ENCODE measurements around the gene CELSR1. TPM values are rescaled to one million over a fixed set of nuclear protein-coding genes. Genes with fewer than 3 reads are reported as not detected.

CELSR1 gene
- total and polyA plus RNA-seq, 2 donors (not counting 1 experiment from before 2014, with no cell fraction given) = 30.2 to 34.8 TPM

DNA sequence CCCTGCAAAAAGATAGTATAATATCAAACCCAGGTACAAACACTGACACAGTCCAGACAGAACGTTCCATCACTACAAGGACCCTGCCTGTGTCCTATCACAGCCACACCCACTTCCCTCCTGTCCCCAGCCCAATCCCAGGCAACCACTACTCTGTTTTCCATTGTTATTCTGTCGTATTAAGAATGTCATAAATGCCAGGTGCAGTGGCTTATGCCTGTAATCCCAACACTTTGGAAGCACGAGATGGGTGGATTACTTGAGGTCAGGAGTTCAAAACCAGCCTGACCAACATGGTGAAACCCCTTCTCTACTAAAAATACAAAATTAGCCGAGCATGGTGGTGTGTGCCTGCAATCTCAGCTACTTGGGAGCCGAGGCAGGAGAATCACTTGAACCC is 112.9 kb downstream of the CELSR1 start:
- Mint-ChIP-seq H3K27ac (peak overlapping the region; percentile 81), H3K27me3 (no peaks in the 10 kb centered on the region), H3K9me3 (ENCODE audit: insufficient read depth) (peaks cover 3% of the 10 kb centered on the region), H3K4me1 (peaks cover 32% of the 10 kb centered on the region), H3K4me3 (no peak overlapping the region)
- Histone ChIP-seq H3K9ac (ENCODE audit: low read length) (no peak overlapping the region), H3K79me2 (ENCODE audit: control insufficient read depth, insufficient read depth, low read length) (peaks cover 35% of the 10 kb centered on the region), H3K4me1 (ENCODE audit: control insufficient read depth in 2 of 2, insufficient read depth in 2 of 2, low read length in 2 of 2) (peaks cover 6 to 34% of the 10 kb centered on the region in 2 donors), H2AFZ (ENCODE audit: insufficient read depth, low read depth, low read length, poor library complexity, severe bottlenecking) (no peak overlapping the region), H3K4me2 (replicated peaks; ENCODE audit: low read depth, low read length, poor library complexity, severe bottlenecking) (no peak overlapping the region), H3K27me3 (replicated peaks in 1 of 4; ENCODE audit: control extremely low read depth in 1 of 4, control insufficient read depth in 3 of 4, insufficient read depth in 4 of 4, low read length in 3 of 4) (no peaks in the 10 kb centered on the region), H3K27ac (ENCODE audit: low read length in 2 of 2) (no peak overlapping the region), H4K20me1 (ENCODE audit: control insufficient read depth, insufficient read depth, low read length, poor library complexity, severe bottlenecking) (peaks cover 7% of the 10 kb centered on the region), H3K9me3 (ENCODE audit: control extremely low read depth in 1 of 3, control insufficient read depth in 2 of 3, insufficient read depth in 1 of 3, low read length in 2 of 3) (peaks cover 0 to 24% (median 6%) of the 10 kb centered on the region in 3 donors), H3K4me3 (ENCODE audit: control extremely low read depth in 1 of 5, extremely low read depth in 1 of 5, insufficient read depth in 1 of 5, low read depth in 2 of 5, low read length in 4 of 5) (no peak overlapping the region), H3K36me3 (replicated peaks in 1 of 2; ENCODE audit: control extremely low read depth in 1 of 2, control insufficient read depth in 1 of 2, extremely low read depth in 1 of 2, insufficient read depth in 2 of 2, low read length in 1 of 2) (peaks cover 0 to 11% of the 10 kb centered on the region in 2 experiments)
- ATAC-seq (ENCODE audit: low read depth) (no peak), DNase-seq (no peak)
- TF ChIP-seq, protein P1, sequence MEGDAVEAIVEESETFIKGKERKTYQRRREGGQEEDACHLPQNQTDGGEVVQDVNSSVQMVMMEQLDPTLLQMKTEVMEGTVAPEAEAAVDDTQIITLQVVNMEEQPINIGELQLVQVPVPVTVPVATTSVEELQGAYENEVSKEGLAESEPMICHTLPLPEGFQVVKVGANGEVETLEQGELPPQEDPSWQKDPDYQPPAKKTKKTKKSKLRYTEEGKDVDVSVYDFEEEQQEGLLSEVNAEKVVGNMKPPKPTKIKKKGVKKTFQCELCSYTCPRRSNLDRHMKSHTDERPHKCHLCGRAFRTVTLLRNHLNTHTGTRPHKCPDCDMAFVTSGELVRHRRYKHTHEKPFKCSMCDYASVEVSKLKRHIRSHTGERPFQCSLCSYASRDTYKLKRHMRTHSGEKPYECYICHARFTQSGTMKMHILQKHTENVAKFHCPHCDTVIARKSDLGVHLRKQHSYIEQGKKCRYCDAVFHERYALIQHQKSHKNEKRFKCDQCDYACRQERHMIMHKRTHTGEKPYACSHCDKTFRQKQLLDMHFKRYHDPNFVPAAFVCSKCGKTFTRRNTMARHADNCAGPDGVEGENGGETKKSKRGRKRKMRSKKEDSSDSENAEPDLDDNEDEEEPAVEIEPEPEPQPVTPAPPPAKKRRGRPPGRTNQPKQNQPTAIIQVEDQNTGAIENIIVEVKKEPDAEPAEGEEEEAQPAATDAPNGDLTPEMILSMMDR (IDR thresholded peaks at IDR 0.05) = no peak
- no peak for TF ChIP-seq EZH2 (IDR thresholded peaks at IDR 0.05; ENCODE audit: borderline replicate concordance, insufficient read depth, low read depth, low read length, poor library complexity, severe bottlenecking)
- ChIA-PET CTCF (no interaction called here), POLR2A (no interaction called here)
- intact Hi-C loops (cut with micrococcal nuclease) = no loop called here
- 94% methylated on average over 2 of the region's 5 CpGs for WGBS (ENCODE audit: insufficient coverage)

DNA sequence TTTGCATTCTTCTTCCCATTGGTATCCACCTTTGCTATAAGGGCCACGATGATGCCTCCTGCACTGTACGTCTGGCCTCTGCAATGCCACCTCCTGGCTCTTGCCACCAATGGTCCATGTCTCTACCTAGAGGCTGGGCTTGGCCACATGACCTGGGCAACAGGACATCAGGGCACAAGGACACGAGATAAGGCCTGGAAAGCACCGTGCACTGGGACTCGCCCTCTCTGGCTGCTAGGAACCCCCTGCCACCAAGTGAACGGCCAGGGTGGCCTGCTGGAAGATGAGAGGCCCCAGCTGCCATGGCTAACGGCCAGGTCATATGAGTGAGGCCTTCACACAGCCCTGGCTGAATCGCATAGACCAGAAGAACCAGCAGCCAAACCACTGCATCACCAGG is 114.5 kb downstream of the CELSR1 start:
- WGBS (ENCODE audit: insufficient coverage) = 96% methylated on average over 7 of the region's 8 CpGs
- Mint-ChIP-seq H3K27ac (peak overlapping the region; percentile 59), H3K4me1 (peaks cover 32% of the 10 kb centered on the region), H3K9me3 (ENCODE audit: insufficient read depth) (peaks cover 3% of the 10 kb centered on the region), H3K27me3 (no peaks in the 10 kb centered on the region), H3K4me3 (no peak overlapping the region)
- Histone ChIP-seq H3K4me3 (ENCODE audit: control extremely low read depth in 1 of 5, extremely low read depth in 1 of 5, insufficient read depth in 1 of 5, low read depth in 2 of 5, low read length in 4 of 5) (no peak overlapping the region), H3K27me3 (replicated peaks in 1 of 4; ENCODE audit: control extremely low read depth in 1 of 4, control insufficient read depth in 3 of 4, insufficient read depth in 4 of 4, low read length in 3 of 4) (no peaks in the 10 kb centered on the region), H3K79me2 (ENCODE audit: control insufficient read depth, insufficient read depth, low read length) (peaks cover 28% of the 10 kb centered on the region), H3K9me3 (ENCODE audit: control extremely low read depth in 1 of 3, control insufficient read depth in 2 of 3, insufficient read depth in 1 of 3, low read length in 2 of 3) (peaks cover 0 to 26% (median 6%) of the 10 kb centered on the region in 3 donors), H4K20me1 (ENCODE audit: control insufficient read depth, insufficient read depth, low read length, poor library complexity, severe bottlenecking) (peaks cover 7% of the 10 kb centered on the region), H3K9ac (ENCODE audit: low read length) (no peak overlapping the region), H3K4me2 (replicated peaks; ENCODE audit: low read depth, low read length, poor library complexity, severe bottlenecking) (no peak overlapping the region), H2AFZ (ENCODE audit: insufficient read depth, low read depth, low read length, poor library complexity, severe bottlenecking) (no peak overlapping the region), H3K27ac (ENCODE audit: low read length in 2 of 2) (peak overlapping the region in 1 of 2 donors; percentile 36), H3K4me1 (ENCODE audit: control insufficient read depth in 2 of 2, insufficient read depth in 2 of 2, low read length in 2 of 2) (peaks cover 6 to 34% of the 10 kb centered on the region in 2 donors), H3K36me3 (replicated peaks in 1 of 2; ENCODE audit: control extremely low read depth in 1 of 2, control insufficient read depth in 1 of 2, extremely low read depth in 1 of 2, insufficient read depth in 2 of 2, low read length in 1 of 2) (peaks cover 0 to 6% of the 10 kb centered on the region in 2 experiments)
- ATAC-seq (ENCODE audit: low read depth) (no peak), DNase-seq (no peak)
- TF ChIP-seq EZH2 (IDR thresholded peaks at IDR 0.05; ENCODE audit: borderline replicate concordance, insufficient read depth, low read depth, low read length, poor library complexity, severe bottlenecking) = no peak
- TF ChIP-seq, protein P1 (IDR thresholded peaks at IDR 0.05) = no peak
- intact Hi-C loops (cut with micrococcal nuclease) = no loop called here
- ChIA-PET CTCF (no interaction called here), POLR2A (interaction anchor here (0.7 kb wide), 1 partner anchor 56 kb away, joined by 4 read pairs; no protein-coding TSS in a partner anchor)
